ENCODE data around the gene DEXI.

DNA sequence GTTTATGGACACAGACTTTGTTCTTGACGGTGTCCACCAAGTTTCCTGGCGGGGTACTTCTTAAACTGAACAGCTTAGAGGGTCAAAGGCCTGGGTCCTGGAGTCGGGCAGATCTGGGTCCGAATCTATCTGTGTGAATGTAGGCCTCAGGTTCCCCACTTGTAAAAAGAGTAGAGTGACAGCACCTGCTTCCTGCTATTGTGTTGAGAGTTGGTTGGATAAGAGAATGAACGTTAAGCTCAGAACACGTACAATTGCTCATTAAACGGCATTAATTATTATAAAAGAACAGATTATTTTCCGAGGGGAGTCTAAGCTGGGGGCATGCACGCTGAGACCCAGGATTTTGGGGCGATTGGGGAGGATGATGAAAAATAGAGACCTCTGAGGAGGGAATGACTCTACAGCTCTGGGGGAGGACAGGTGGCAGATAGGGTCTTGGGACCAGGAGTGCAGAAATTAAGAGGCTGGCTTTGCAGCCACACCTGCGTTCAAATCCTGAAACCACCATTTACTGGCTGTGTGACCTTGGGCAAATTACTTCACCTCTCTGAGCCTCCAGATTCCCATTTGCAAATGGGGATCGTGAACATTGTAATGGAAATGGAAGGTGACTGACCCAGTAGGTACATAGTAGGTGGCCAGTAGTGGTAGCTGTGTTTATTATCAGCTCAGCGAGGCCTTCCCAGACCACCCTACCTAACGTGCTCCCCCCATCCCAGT lies 3.0 kb upstream of the DEXI start:
- TF ChIP-seq, protein P1, sequence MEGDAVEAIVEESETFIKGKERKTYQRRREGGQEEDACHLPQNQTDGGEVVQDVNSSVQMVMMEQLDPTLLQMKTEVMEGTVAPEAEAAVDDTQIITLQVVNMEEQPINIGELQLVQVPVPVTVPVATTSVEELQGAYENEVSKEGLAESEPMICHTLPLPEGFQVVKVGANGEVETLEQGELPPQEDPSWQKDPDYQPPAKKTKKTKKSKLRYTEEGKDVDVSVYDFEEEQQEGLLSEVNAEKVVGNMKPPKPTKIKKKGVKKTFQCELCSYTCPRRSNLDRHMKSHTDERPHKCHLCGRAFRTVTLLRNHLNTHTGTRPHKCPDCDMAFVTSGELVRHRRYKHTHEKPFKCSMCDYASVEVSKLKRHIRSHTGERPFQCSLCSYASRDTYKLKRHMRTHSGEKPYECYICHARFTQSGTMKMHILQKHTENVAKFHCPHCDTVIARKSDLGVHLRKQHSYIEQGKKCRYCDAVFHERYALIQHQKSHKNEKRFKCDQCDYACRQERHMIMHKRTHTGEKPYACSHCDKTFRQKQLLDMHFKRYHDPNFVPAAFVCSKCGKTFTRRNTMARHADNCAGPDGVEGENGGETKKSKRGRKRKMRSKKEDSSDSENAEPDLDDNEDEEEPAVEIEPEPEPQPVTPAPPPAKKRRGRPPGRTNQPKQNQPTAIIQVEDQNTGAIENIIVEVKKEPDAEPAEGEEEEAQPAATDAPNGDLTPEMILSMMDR (IDR thresholded peaks at IDR 0.05; ENCODE audit: poor library complexity, severe bottlenecking) = no peak
- TF ChIP-seq POLR2AphosphoS5 (IDR thresholded peaks at IDR 0.05) (no peak), SMC3 (conservative IDR thresholded peaks at IDR 0.05; ENCODE audit: poor library complexity) (no peak), TAF1 (IDR thresholded peaks at IDR 0.05; ENCODE audit: low read depth) (no peak), EP300 (conservative IDR thresholded peaks at IDR 0.05; ENCODE audit: poor library complexity, severe bottlenecking) (no peak), EZH2 (IDR thresholded peaks at IDR 0.05; ENCODE audit: borderline replicate concordance, insufficient read depth, low read length, poor library complexity, severe bottlenecking) (no peak), MXI1 (conservative IDR thresholded peaks at IDR 0.05; ENCODE audit: poor library complexity, severe bottlenecking) (no peak)

Measured in neural cell (in vitro differentiated cells).